ENCODE data around the gene BCAN. TPM values are rescaled to one million over a fixed set of nuclear protein-coding genes. Genes with fewer than 3 reads are reported as not detected.

The BCAN gene
- total RNA-seq, 4 donors from 2014 or later = not detected

DNA sequence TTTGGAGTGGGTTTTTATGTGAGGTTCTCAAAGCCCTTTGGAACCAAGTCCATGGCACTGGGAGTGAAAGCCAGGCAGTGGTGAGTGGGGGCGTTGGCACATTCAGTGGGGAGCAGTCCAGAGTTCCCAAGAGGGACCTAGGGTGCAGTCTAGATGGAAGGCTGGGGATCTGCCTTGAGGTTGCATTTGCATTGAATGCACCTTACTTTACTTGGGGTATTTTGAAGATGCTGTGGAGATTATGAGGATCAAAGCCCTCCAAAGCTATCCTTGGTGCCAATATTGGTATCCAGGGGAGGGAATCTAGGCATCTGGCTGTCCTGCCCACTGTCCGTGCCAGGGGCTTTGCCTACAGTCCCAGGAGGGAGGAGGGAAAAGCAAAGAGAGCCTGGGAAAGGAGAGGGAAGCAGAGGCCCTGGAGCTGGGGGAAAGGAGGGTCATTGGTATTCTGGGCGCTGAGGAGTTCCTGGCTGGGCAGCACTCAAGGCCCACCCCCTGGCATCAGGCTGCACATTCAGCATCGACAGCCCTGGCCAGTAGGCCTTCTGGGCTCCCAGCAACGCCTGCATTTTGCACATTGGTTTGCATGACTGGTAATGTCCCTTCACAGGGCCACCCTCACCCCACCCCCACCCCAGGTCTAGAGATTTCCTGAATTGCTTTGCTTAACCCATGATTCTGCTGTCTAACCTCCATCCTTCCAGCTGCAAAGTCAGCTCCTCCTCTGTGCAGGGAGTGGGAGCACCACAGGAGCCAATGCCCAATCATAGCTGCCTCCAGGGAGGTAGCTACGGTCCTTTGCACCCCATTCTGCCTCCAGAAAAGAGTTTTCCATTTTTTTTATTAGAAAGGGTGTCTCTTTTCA is 843 bp upstream of the BCAN start:
- no peak for DNase-seq (ENCODE audit: low spot score)
- TF ChIP-seq, protein P1, sequence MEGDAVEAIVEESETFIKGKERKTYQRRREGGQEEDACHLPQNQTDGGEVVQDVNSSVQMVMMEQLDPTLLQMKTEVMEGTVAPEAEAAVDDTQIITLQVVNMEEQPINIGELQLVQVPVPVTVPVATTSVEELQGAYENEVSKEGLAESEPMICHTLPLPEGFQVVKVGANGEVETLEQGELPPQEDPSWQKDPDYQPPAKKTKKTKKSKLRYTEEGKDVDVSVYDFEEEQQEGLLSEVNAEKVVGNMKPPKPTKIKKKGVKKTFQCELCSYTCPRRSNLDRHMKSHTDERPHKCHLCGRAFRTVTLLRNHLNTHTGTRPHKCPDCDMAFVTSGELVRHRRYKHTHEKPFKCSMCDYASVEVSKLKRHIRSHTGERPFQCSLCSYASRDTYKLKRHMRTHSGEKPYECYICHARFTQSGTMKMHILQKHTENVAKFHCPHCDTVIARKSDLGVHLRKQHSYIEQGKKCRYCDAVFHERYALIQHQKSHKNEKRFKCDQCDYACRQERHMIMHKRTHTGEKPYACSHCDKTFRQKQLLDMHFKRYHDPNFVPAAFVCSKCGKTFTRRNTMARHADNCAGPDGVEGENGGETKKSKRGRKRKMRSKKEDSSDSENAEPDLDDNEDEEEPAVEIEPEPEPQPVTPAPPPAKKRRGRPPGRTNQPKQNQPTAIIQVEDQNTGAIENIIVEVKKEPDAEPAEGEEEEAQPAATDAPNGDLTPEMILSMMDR (IDR thresholded peaks at IDR 0.05) = no peak
- ATAC-seq (ENCODE audit: low FRiP score) = no peak

DNA sequence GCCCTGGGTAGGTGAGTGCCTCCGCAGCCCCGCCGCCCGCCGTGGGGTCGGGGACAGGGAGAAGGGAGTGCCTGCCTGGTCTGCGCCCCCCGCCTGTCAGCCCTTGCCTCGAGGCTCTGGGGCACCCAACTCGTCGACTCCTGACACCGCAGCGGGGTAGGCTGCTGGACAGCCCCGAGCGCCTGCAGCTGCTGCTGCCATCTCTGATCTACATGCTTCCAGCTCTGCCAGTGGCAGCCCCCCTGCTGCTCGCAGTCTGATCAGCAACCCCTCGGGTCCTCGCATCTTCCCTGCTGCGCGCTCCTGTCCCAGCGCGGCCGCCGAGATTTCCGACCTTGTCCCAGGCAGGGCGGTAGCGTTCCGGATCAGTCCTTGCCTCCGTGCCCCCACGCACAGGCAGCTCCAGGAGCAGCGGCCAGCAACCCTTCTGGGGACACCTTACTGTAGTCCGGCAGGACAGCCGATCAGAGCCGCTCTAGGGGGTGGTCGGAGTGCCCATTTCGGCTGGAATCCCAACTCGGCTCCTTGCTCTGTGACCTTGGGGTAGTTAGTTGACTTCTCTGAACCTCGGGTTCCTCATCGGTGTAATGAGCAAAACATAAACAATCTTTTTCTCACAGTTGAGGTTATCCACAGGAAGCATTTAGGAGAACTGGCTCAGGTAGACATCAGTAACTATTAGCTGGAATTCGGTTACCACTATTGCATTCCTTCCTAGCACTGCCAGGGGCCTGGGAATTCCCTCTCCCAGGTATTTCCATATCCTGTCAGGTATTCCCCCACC is 540 bp downstream of the BCAN start:
- ATAC-seq (ENCODE audit: low FRiP score) = no peak
- DNase-seq (ENCODE audit: low spot score) = no peak
- TF ChIP-seq, protein P1 (IDR thresholded peaks at IDR 0.05) = no peak

DNA sequence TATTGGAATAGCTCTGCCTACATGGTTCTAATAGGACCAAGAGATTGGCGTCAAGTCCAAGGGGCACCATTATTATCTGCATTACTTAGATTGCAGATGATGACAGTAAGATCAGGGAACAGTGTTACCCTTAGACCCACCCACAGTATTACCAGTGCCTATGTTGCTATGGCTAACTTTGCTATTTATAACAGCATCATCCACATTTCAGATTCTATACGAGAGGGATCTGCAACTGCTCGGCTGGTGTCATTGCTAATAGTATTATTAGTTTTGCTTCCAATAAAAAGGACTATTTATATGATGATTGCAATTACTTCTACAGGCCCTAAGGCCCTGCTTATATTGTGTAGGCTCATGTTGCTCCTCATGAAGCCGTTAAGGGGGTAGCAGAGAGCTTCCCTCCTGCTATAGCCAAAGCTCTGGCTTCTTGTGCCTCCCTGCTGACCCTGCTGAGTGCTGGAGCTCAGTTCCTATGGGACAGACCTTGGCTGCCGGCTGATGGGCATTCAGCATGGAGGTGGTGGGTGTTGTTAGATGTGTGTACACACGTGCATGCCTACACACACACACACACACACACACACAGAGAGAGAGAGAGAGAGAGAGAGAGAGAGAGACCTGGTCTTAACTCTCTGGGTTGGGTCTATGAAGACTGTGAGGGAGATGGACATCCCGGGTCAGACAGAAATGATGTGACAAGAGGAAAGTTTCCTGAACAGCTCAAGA is 1.3 kb downstream of the BCAN start:
- TF ChIP-seq, protein P1 (IDR thresholded peaks at IDR 0.05) = no peak
- no peak for ATAC-seq (ENCODE audit: low FRiP score)
- no peak for DNase-seq (ENCODE audit: low spot score)

DNA sequence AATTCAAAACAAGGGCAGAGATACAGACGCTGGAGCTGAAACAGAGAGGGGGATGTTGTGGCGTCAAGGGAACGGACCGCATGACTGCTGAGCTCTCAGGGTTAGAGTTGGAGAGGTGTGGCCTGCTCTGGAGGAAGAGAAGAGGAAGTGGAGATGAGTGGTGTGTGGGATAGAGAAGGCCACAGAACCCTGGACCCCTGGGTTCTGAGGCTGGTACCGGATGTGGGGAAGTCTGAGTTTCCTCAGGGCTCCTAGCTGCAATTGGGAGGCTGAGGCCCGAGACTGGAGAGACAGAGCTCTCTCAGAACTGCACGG is 1.8 kb downstream of the BCAN start:
- TF ChIP-seq, protein P1 (IDR thresholded peaks at IDR 0.05) = no peak
- ATAC-seq (ENCODE audit: low FRiP score) (no peak), DNase-seq (ENCODE audit: low spot score) (no peak)

DNA sequence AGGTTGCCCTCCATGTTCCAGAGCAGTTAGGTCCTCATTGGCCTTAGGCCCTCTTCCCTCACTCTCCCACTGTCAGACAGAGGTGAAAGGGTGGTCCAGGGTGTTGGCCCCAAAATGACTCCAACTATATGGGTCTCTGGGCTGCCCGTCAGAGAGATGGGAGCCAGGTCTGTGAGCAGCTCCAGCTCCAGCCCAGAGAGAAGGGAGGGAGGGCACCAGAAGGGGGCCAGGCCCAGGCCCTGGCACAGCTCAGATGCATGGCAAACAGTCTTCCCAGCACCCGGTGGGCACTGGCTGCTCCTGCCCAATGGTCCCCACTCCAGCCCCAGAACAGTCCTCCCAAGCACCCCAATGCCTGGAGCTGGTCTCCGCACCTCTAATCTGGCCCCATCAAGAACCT is 2.2 kb downstream of the BCAN start:
- ATAC-seq (ENCODE audit: low FRiP score) (no peak), DNase-seq (ENCODE audit: low spot score) (no peak)
- TF ChIP-seq, protein P1 (IDR thresholded peaks at IDR 0.05) = no peak

DNA sequence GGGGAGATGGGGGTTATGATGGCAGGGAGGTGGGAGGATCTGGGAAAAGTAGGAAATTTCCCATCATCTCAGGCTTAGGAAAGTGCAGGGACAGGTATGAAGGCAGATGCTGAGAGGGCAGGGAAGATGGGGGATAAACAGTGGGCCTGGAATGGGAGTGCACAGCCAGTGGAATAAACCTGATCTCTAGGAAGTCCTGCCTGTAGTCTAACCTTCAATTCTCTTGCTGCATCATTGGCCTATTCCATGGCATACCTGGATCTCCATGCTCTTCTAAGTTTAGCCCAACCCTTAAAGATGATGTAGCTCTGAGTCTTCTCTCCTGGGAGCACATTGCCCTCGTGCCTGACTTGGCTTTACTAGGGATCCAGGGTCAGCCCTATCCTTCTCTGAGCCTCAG is 2.7 kb downstream of the BCAN start:
- ATAC-seq (ENCODE audit: low FRiP score) (no peak), DNase-seq (ENCODE audit: low spot score) (no peak)
- TF ChIP-seq, protein P1 (IDR thresholded peaks at IDR 0.05) = no peak
